Activated naive CD4-positive, alpha-beta T cell treated with anti-CD3 and anti-CD28 coated beads, Interleukin-2, amount 50 U/mL, for 24 hours (primary cell): ENCODE measurements around the gene NOP53.
A peak's percentile ranks its signal among the peaks of the same experiment; 100 is the strongest.
"Not testable (repeated sequence)": the region's sequence is repeated elsewhere in the genome, so short reads cannot be mapped to it uniquely, and the experiment has no call there.

Experiments used
- H3K27ac Mint-ChIP-seq: one replicate; pipeline ENCODE4 v1.8.0; 2021; ENCODE audit warnings: mild to moderate bottlenecking, mixed read lengths
- H3K27me3 Mint-ChIP-seq: one replicate; pipeline ENCODE4 v1.8.0; 2021; ENCODE audit warnings: mixed read lengths
- H3K36me3 Mint-ChIP-seq: one replicate; pipeline ENCODE4 v1.8.0; 2021; ENCODE audit warnings: mixed read lengths
- H3K4me1 Mint-ChIP-seq: one replicate; pipeline ENCODE4 v1.8.0; 2021; ENCODE audit warnings: mixed read lengths
- H3K4me3 Mint-ChIP-seq: one replicate; pipeline ENCODE4 v1.8.0; 2021; ENCODE audit warnings: mild to moderate bottlenecking, mixed read lengths
- H3K9me3 Mint-ChIP-seq: one replicate; pipeline ENCODE4 v1.8.0; 2021; ENCODE audit warnings: mixed read lengths

Gene NOP53

GRCh38 chr19:47777245-47778048 is 32.1 kb downstream of the NOP53 start:
- Mint-ChIP-seq H3K4me3 (peak overlapping the region; percentile 94), H3K4me1 (peaks cover 31% of the 10 kb centered on the region)
- H3K9me3 Mint-ChIP-seq, H3K27me3 Mint-ChIP-seq, H3K36me3 Mint-ChIP-seq, H3K27ac Mint-ChIP-seq: not testable (repeated sequence)

GRCh38 chr19:47778049-47778953 is 33.0 kb downstream of the NOP53 start, which contains the start of gene SELENOW:
TSS of gene SELENOW (plus strand) at chr19:47778703. CDS start at chr19:47778786, 83 bp downstream.
- H3K9me3 Mint-ChIP-seq = no peaks in the 10 kb centered on the region
- H3K4me1 Mint-ChIP-seq = peaks cover 31% of the 10 kb centered on the region
- no peaks in the 10 kb centered on the region for H3K27me3 Mint-ChIP-seq
- no peaks in the 10 kb centered on the region for H3K36me3 Mint-ChIP-seq
- H3K4me3 Mint-ChIP-seq = peak within 1 kb of the TSS; percentile 94
- peak within 1 kb of the TSS; percentile 90 for H3K27ac Mint-ChIP-seq

GRCh38 chr19:47778954-47779351 is 33.6 kb downstream of the NOP53 start:
- peaks cover 2% of the 10 kb centered on the region for H3K36me3 Mint-ChIP-seq
- H3K4me1 Mint-ChIP-seq = peaks cover 31% of the 10 kb centered on the region
- H3K4me3 Mint-ChIP-seq = peak overlapping the region; percentile 94
- H3K27me3 Mint-ChIP-seq = no peaks in the 10 kb centered on the region
- no peaks in the 10 kb centered on the region for H3K9me3 Mint-ChIP-seq
- peak overlapping the region; percentile 65 for H3K27ac Mint-ChIP-seq

- H3K4me3 Mint-ChIP-seq = peak overlapping the region; percentile 94
- peak overlapping the region; percentile 65 for H3K27ac Mint-ChIP-seq
- H3K9me3 Mint-ChIP-seq = no peaks in the 10 kb centered on the region
- no peaks in the 10 kb centered on the region for H3K27me3 Mint-ChIP-seq
- peaks cover 31% of the 10 kb centered on the region for H3K4me1 Mint-ChIP-seq
- peaks cover 2% of the 10 kb centered on the region for H3K36me3 Mint-ChIP-seq
Measured at GRCh38 chr19:47779524-47780214, 34.3 kb downstream of the NOP53 start.

- Mint-ChIP-seq H3K4me3 (peak overlapping the region; percentile 75), H3K36me3 (peaks cover 2% of the 10 kb centered on the region), H3K27ac (peak overlapping the region; percentile 86), H3K4me1 (peaks cover 31% of the 10 kb centered on the region), H3K9me3 (no peaks in the 10 kb centered on the region), H3K27me3 (no peaks in the 10 kb centered on the region)
Measured at GRCh38 chr19:47780215-47780551, 34.8 kb downstream of the NOP53 start.

GRCh38 chr19:47781590-47782262 is 36.4 kb downstream of the NOP53 start:
- no peaks in the 10 kb centered on the region for H3K9me3 Mint-ChIP-seq
- H3K36me3 Mint-ChIP-seq = peaks cover 2% of the 10 kb centered on the region
- H3K4me1 Mint-ChIP-seq = peaks cover 31% of the 10 kb centered on the region
- H3K27me3 Mint-ChIP-seq = no peaks in the 10 kb centered on the region
- H3K27ac Mint-ChIP-seq = peak overlapping the region; percentile 12
- H3K4me3 Mint-ChIP-seq = no peak overlapping the region

- Mint-ChIP-seq H3K4me3 (no peak overlapping the region), H3K9me3 (no peaks in the 10 kb centered on the region), H3K4me1 (peaks cover 11% of the 10 kb centered on the region), H3K27me3 (no peaks in the 10 kb centered on the region), H3K27ac (no peak overlapping the region), H3K36me3 (peaks cover 2% of the 10 kb centered on the region)
Measured at GRCh38 chr19:47786566-47786965, 41.2 kb downstream of the NOP53 start.

- not testable (repeated sequence) for H3K9me3 Mint-ChIP-seq, H3K4me3 Mint-ChIP-seq, H3K4me1 Mint-ChIP-seq, H3K27ac Mint-ChIP-seq, H3K36me3 Mint-ChIP-seq, H3K27me3 Mint-ChIP-seq
Measured at GRCh38 chr19:47787307-47787706, 42.0 kb downstream of the NOP53 start.

GRCh38 chr19:47789811-47790210 is 44.5 kb downstream of the NOP53 start:
- H3K4me1 Mint-ChIP-seq, H3K36me3 Mint-ChIP-seq, H3K27me3 Mint-ChIP-seq, H3K4me3 Mint-ChIP-seq, H3K9me3 Mint-ChIP-seq, H3K27ac Mint-ChIP-seq: not testable (repeated sequence)

- no peak overlapping the region for H3K4me3 Mint-ChIP-seq
Measured at GRCh38 chr19:47790398-47790814, 45.1 kb downstream of the NOP53 start.

GRCh38 chr19:47792616-47793015 is 47.3 kb downstream of the NOP53 start:
- Mint-ChIP-seq H3K9me3 (no peaks in the 10 kb centered on the region), H3K27ac (no peak overlapping the region), H3K4me1 (peaks cover 10% of the 10 kb centered on the region), H3K36me3 (no peaks in the 10 kb centered on the region), H3K27me3 (no peaks in the 10 kb centered on the region), H3K4me3 (no peak overlapping the region)

More at GRCh38 chr19:47790398-47790814, 45.1 kb downstream of the NOP53 start:
- H3K4me1 Mint-ChIP-seq = peaks cover 10% of the 10 kb centered on the region
- no peak overlapping the region for H3K27ac Mint-ChIP-seq
- H3K9me3 Mint-ChIP-seq = no peaks in the 10 kb centered on the region
- no peaks in the 10 kb centered on the region for H3K27me3 Mint-ChIP-seq
- H3K36me3 Mint-ChIP-seq = no peaks in the 10 kb centered on the region

- Mint-ChIP-seq H3K36me3 (no peaks in the 10 kb centered on the region), H3K27me3 (no peaks in the 10 kb centered on the region), H3K27ac (no peak overlapping the region), H3K4me3 (no peak overlapping the region), H3K4me1 (peaks cover 4% of the 10 kb centered on the region), H3K9me3 (no peaks in the 10 kb centered on the region)
Measured at GRCh38 chr19:47794526-47794925, 49.2 kb downstream of the NOP53 start.

GRCh38 chr19:47796785-47797184 is 51.4 kb downstream of the NOP53 start:
- H3K36me3 Mint-ChIP-seq = peaks cover 2% of the 10 kb centered on the region
- H3K9me3 Mint-ChIP-seq = peaks cover 4% of the 10 kb centered on the region
- H3K4me1 Mint-ChIP-seq = no peaks in the 10 kb centered on the region
- H3K27me3 Mint-ChIP-seq = no peaks in the 10 kb centered on the region
- no peak overlapping the region for H3K27ac Mint-ChIP-seq
- no peak overlapping the region for H3K4me3 Mint-ChIP-seq

GRCh38 chr19:47797996-47798903 is 52.9 kb downstream of the NOP53 start:
- Mint-ChIP-seq H3K27me3 (no peaks in the 10 kb centered on the region), H3K36me3 (peaks cover 2% of the 10 kb centered on the region), H3K9me3 (peaks cover 4% of the 10 kb centered on the region), H3K4me3 (no peak overlapping the region), H3K4me1 (no peaks in the 10 kb centered on the region), H3K27ac (no peak overlapping the region)
